Astrocyte of the hippocampus (primary cell): ENCODE measurements around the gene PPP1R3F.
"Not testable (repeated sequence)": the region's sequence is repeated elsewhere in the genome, so short reads cannot be mapped to it uniquely, and the experiment has no call there.

Experiments
- DNase-seq: peaks from one replicate; pipeline ENCODE4 v3.0.0; 2011; ENCODE audit warnings: low read depth, low spot score

The PPP1R3F gene

GRCh38 chrX:49272421-49272820 lies 2.8 kb downstream of the PPP1R3F start:
- no peak for DNase-seq

GRCh38 chrX:49273181-49273727 lies 3.7 kb downstream of the PPP1R3F start:
- DNase-seq = no peak

GRCh38 chrX:49276207-49276606 lies 6.6 kb downstream of the PPP1R3F start:
- no peak for DNase-seq

GRCh38 chrX:49276671-49277534 lies 7.3 kb downstream of the PPP1R3F start:
- no peak for DNase-seq

GRCh38 chrX:49277535-49277830 lies 7.9 kb downstream of the PPP1R3F start:
- DNase-seq = no peak

GRCh38 chrX:49278081-49278480 lies 8.5 kb downstream of the PPP1R3F start:
- no peak for DNase-seq

- peak; percentile 33 for DNase-seq
These were observed 13.0 kb downstream of the PPP1R3F start for GRCh38 chrX:49282647-49283011.

- DNase-seq = no peak
These were observed 14.6 kb downstream of the PPP1R3F start for GRCh38 chrX:49284212-49284611.

GRCh38 chrX:49286136-49286535 lies 16.5 kb downstream of the PPP1R3F start:
- DNase-seq = no peak

- DNase-seq = no peak
These were observed 17.0 kb downstream of the PPP1R3F start for GRCh38 chrX:49286581-49286980.

- no peak for DNase-seq
These were observed 18.1 kb downstream of the PPP1R3F start for GRCh38 chrX:49287665-49288064.

- DNase-seq = no peak
These were observed 20.6 kb downstream of the PPP1R3F start for GRCh38 chrX:49290215-49290614.

- peak; percentile 56 for DNase-seq
These were observed 22.2 kb downstream of the PPP1R3F start for GRCh38 chrX:49291615-49292337.

- DNase-seq = no peak
These were observed 23.1 kb downstream of the PPP1R3F start for GRCh38 chrX:49292400-49293362.

- DNase-seq = not testable (repeated sequence)
These were observed 29.7 kb downstream of the PPP1R3F start for GRCh38 chrX:49299293-49299692.

GRCh38 chrX:49300703-49301102 lies 31.1 kb downstream of the PPP1R3F start:
- DNase-seq = no peak

GRCh38 chrX:49303346-49303745 lies 33.8 kb downstream of the PPP1R3F start, which contains the start of gene GAGE10:
TSS of gene GAGE10 (plus strand) at chrX:49303646. CDS start at chrX:49304860, 1,214 bp downstream.
- DNase-seq = no peak

GRCh38 chrX:49307775-49308174 lies 38.2 kb downstream of the PPP1R3F start:
- not testable (repeated sequence) for DNase-seq

- DNase-seq = no peak
These were observed 39.1 kb downstream of the PPP1R3F start for GRCh38 chrX:49308604-49309269.

GRCh38 chrX:49309401-49309981 lies 39.9 kb downstream of the PPP1R3F start:
- peak; percentile 38 for DNase-seq

GRCh38 chrX:49310371-49310770 lies 40.8 kb downstream of the PPP1R3F start:
- no peak for DNase-seq
